Mesodermal cell (in vitro differentiated cells): ENCODE results near the gene PMM2.

Experiments used
- H3K27ac ChIP-seq: 2 replicates; pipeline ENCODE4 v1.7.0; 2013; ENCODE audit warnings: mild to moderate bottlenecking, low read depth, low read length, moderate library complexity; ENCODE audit not compliant: severe bottlenecking
- H3K36me3 ChIP-seq: 2 replicates; pipeline ENCODE4 v1.7.1; 2013; ENCODE audit warnings: mild to moderate bottlenecking, low read length, moderate library complexity; ENCODE audit not compliant: control insufficient read depth, insufficient read depth
- H3K4me1 ChIP-seq: one replicate; pipeline ENCODE4 v1.7.1; 2013; ENCODE audit warnings: mild to moderate bottlenecking, low read length; ENCODE audit not compliant: insufficient read depth, control insufficient read depth, poor library complexity, severe bottlenecking
- H3K4me3 ChIP-seq: 2 replicates; pipeline ENCODE4 v1.7.0; 2013; ENCODE audit warnings: low read length, control low read depth, mild to moderate bottlenecking; ENCODE audit not compliant: insufficient read depth, poor library complexity, severe bottlenecking; ENCODE audit errors: extremely low read depth
- H3K9me3 ChIP-seq: 2 replicates; pipeline ENCODE4 v1.7.1; 2013; ENCODE audit warnings: mild to moderate bottlenecking, low read length, moderate library complexity; ENCODE audit not compliant: control insufficient read depth
- WGBS, 2 experiments: methylation state at CpG; one replicate each; pipeline ENCODE4 v1.1.5; 2013; ENCODE audit warnings: missing lambda C conversion rate in 2 of 2; ENCODE audit not compliant: insufficient coverage in 2 of 2; 5-methylcytosine and 5-hydroxymethylcytosine counted together

Gene PMM2

GRCh38 chr16:8763083-8763482, 34.6 kb upstream of the PMM2 start:
- no peaks in the 10 kb centered on the region for H3K36me3 ChIP-seq
- no peak overlapping the region for H3K27ac ChIP-seq
- no peaks in the 10 kb centered on the region for H3K4me1 ChIP-seq
- 81 to 94% methylated on average over 3 of the region's 3 CpGs for WGBS, 2 experiments
- no peak overlapping the region for H3K4me3 ChIP-seq
- H3K9me3 ChIP-seq, result no peaks in the 10 kb centered on the region

- 30 to 70% methylated on average over 7 of the region's 10 CpGs for WGBS, 2 experiments
- H3K9me3 ChIP-seq, result no peaks in the 10 kb centered on the region
- H3K4me1 ChIP-seq, result no peaks in the 10 kb centered on the region
- no peak overlapping the region for H3K4me3 ChIP-seq
- no peaks in the 10 kb centered on the region for H3K36me3 ChIP-seq
- H3K27ac ChIP-seq, result no peak overlapping the region
These were observed 33.7 kb upstream of the PMM2 start for GRCh38 chr16:8763899-8764298.

- H3K9me3 ChIP-seq, result no peaks in the 10 kb centered on the region
- no peaks in the 10 kb centered on the region for H3K36me3 ChIP-seq
- 73 to 77% methylated on average over 14 to 16 of the region's 18 CpGs for WGBS, 2 experiments
- H3K27ac ChIP-seq, result no peak overlapping the region
- H3K4me3 ChIP-seq, result no peak overlapping the region
- no peaks in the 10 kb centered on the region for H3K4me1 ChIP-seq
These were observed 33.0 kb upstream of the PMM2 start for GRCh38 chr16:8764525-8765250.

DNA sequence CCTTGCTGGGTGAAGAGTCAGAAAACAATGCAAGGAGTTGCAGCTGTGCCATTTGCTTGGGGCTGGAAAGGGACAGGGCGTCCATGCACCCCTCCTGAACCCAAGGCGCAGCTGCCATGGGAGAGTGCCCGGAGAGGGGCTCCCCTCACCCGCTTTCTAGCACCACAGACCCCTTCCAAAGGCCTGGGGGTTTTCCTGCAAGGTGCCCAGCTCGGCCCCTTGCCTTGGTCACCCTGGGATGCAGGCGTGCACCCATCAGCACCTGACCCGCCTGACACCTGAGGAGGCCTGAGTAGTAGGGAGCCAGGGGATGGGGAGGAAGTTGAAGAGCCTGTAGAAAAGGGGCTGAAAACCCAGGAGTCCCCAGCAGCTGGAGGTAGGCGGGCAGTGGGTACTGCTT, 30.5 kb upstream of the PMM2 start:
- 90 to 96% methylated on average over 5 of the region's 8 CpGs for WGBS, 2 experiments
- Histone ChIP-seq H3K4me1 (no peaks in the 10 kb centered on the region), H3K4me3 (no peak overlapping the region), H3K36me3 (no peaks in the 10 kb centered on the region), H3K9me3 (no peaks in the 10 kb centered on the region), H3K27ac (no peak overlapping the region)

GRCh38 chr16:8768283-8768682, 29.4 kb upstream of the PMM2 start:
- Histone ChIP-seq H3K4me1 (no peaks in the 10 kb centered on the region), H3K9me3 (no peaks in the 10 kb centered on the region), H3K27ac (peak overlapping the region; percentile 5), H3K36me3 (no peaks in the 10 kb centered on the region), H3K4me3 (no peak overlapping the region)
- WGBS, 2 experiments, result 95 to 100% methylated on average over 3 to 8 of the region's 12 CpGs

DNA sequence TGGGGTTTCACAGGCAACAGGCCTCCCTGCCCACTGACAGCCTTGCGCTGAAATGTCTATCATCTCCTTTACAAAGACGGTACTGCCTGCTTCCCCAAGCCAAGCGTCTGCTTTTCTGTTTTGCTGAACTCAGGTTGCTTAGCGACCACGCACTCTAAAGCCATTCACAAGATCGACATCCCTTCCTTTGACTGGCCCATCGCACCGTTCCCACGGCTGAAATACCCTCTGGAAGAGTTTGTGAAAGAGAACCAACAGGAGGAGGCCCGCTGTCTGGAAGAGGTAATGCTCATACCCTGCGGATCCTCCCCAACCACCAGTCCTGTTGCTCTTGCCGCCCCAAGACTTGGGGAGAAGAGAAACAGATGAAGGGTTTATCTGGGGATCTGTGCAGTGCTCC, 28.9 kb upstream of the PMM2 start:
- no peak overlapping the region for H3K4me3 ChIP-seq
- WGBS, 2 experiments, result 71 to 88% methylated on average over 6 to 8 of the region's 12 CpGs
- no peaks in the 10 kb centered on the region for H3K4me1 ChIP-seq
- H3K9me3 ChIP-seq, result no peaks in the 10 kb centered on the region
- H3K36me3 ChIP-seq, result no peaks in the 10 kb centered on the region
- peak overlapping the region; percentile 5 for H3K27ac ChIP-seq

DNA sequence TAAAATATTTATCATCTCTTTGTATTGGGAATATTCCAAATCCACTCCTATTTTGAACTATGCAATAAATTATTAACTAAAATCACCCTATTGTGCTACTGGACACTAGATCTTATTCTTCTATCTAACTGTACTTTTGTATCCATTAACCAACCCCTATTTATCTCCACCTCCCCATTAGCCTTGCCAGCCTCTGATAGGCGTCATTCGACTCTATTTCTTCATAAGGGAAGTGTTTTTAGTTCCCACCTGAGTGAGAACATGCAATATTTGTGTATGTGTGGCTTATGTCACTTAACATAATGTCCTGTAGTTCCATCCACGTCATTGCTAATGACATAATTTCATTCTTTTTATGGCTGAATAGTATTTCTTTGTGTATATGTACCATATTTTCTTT, 24.1 kb upstream of the PMM2 start:
- Histone ChIP-seq H3K36me3 (no peaks in the 10 kb centered on the region), H3K9me3 (no peaks in the 10 kb centered on the region), H3K4me1 (no peaks in the 10 kb centered on the region), H3K4me3 (no peak overlapping the region), H3K27ac (no peak overlapping the region)
- no CpG with 5 or more reads among the region's 3 CpGs for WGBS, 2 experiments

DNA sequence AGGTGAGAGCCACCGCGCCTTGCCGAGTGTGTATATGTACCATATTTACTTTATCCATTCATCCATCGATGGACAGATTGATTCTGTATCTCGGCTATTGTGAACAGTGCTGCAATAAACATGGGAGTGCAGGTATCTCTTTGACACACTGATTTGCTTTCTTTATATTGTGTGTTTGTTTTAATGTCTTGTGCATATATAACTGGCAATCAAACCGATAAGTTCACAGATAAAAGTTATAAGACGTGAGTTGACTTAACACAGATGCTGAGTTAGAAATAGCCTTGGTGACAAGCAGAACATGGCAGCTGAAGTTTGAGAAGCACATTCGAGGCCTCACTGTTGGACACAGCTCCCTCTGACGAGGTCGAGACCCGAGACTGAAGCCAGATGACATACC, 23.4 kb upstream of the PMM2 start:
- no peaks in the 10 kb centered on the region for H3K36me3 ChIP-seq

DNA sequence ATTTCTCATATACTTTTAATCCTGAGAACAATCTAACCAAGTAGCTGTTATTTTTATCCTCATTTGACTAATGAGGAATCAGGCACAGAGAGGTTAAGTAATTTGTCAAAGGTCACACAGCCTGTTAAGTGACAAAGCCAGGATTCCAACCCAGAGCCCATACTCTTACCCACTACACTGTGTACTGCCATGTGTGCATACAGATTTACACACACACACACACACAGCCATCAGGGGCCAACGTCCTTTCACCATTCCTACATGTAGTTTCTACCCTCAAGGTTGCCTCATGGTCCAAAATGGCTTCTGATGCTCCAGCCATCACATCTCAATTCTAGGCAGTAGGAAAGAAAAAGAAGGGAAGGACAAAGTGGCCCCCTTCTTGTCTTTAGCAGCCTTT, 22.3 kb upstream of the PMM2 start:
- WGBS, 2 experiments, result 100% methylated on average over 1 of the region's 1 CpG
- no peaks in the 10 kb centered on the region for H3K36me3 ChIP-seq
- no peak overlapping the region for H3K4me3 ChIP-seq
- H3K9me3 ChIP-seq, result no peaks in the 10 kb centered on the region
- no peaks in the 10 kb centered on the region for H3K4me1 ChIP-seq
- H3K27ac ChIP-seq, result no peak overlapping the region

More for the DNA sequence above, 23.4 kb upstream of the PMM2 start:
- Histone ChIP-seq H3K4me3 (no peak overlapping the region), H3K4me1 (no peaks in the 10 kb centered on the region), H3K27ac (no peak overlapping the region), H3K9me3 (no peaks in the 10 kb centered on the region)
- 90 to 93% methylated on average over 5 to 8 of the region's 11 CpGs for WGBS, 2 experiments

DNA sequence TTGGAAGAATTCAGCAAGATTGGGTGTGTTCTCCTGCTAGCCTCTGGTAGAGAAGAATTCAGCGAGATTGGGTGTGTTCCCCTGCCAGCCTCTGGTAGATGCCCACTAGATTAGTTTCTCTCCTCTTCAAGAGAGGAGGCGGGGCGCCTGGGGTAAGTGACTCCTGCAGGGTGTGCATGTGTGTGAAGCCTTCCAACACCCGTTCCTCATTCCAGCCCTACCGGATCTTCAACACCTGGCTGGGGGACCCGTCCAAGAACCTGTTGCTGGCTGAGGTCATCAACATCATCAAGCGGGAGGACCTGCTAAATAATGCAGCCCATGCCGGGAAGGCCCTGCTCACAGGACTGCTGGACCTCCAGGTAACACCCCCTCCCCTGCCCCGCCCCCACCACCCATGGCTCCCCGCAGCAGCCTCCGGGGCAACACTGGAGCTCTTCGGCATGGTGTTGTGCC, 21.5 kb upstream of the PMM2 start:
- Histone ChIP-seq H3K27ac (no peak overlapping the region), H3K36me3 (no peaks in the 10 kb centered on the region), H3K4me3 (no peak overlapping the region), H3K9me3 (no peaks in the 10 kb centered on the region), H3K4me1 (no peaks in the 10 kb centered on the region)
- WGBS, 2 experiments, result 58 to 61% methylated on average over 5 to 6 of the region's 12 CpGs

DNA sequence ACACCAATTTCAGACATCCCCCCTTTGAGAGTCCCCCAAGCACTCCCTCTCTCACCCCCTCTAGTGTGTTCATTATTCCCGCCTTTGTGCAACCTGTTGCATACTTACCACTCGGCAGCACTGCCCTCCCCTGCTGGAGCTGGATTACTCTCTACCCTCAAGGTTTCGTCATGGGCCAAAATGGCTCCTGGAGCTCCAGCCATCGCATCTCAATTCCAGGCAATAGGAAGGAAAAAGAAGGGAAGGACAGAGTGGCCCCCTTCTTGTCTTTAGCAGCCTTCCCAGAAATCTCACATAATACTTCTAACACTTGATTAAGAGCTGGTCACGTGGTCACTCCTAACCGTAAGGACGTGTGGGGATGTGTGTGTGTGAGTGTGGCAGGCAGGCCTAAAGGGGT, 20.4 kb upstream of the PMM2 start:
- H3K4me1 ChIP-seq, result no peaks in the 10 kb centered on the region
- H3K4me3 ChIP-seq, result no peak overlapping the region
- H3K27ac ChIP-seq, result no peak overlapping the region
- WGBS, 2 experiments, result 82% methylated on average over 3 of the region's 7 CpGs; no CpG with 5 or more reads in 1 of the 2 experiments
- no peaks in the 10 kb centered on the region for H3K36me3 ChIP-seq
- no peaks in the 10 kb centered on the region for H3K9me3 ChIP-seq
